PC-3 (cell line): Measurements from ENCODE around the gene NPHP3. TPM values are rescaled to one million over a fixed set of nuclear protein-coding genes. Genes with fewer than 3 reads are reported as not detected.

Experiments used
- ATAC-seq: fragments of 200-7000 bp; cut with Tn5 transposase; 2 replicates; pipeline ENCODE4 v1.9.1; 2020; ENCODE audit warnings: mild to moderate bottlenecking, moderate library complexity
- BruUV-seq: library from RNA; stranded (reverse); fragments of 400-500 nt; replicated peaks from 2 replicates; lab custom pipeline; 2021; lab: Mats Ljungman, UMichigan
- CTCF ChIA-PET: fragments of 300-600 bp; sonication (Branson Sonifier 250); formaldehyde crosslinking; loops from one replicate; lab custom pipeline; 2022; ENCODE audit warnings: antibody characterized with exemption; lab: Charles Lee
- POLR2A ChIA-PET: fragments of 300-600 bp; sonication (Branson Sonifier 250); formaldehyde crosslinking; loops from one replicate; lab custom pipeline; 2022; ENCODE audit warnings: antibody characterized with exemption; ENCODE audit not compliant: unreplicated experiment; lab: Charles Lee
- DNase-seq: peaks from one replicate; pipeline ENCODE4 v3.0.0-alpha.2; 2015
- H2AFZ ChIP-seq: fragments of 300-600 bp; sonication (generic); 2 replicates; pipeline ENCODE4 v1.6.0; 2016; ENCODE audit warnings: antibody characterized with exemption, low read length
- H3F3A ChIP-seq: fragments of 300-600 bp; sonication (generic); one replicate; pipeline ENCODE4 v1.6.0; 2017; ENCODE audit warnings: antibody characterized with exemption, low read length, control low read depth, mild to moderate bottlenecking; ENCODE audit not compliant: unreplicated experiment
- H3K27ac ChIP-seq: fragments of 300-600 bp; sonication (generic); 2 replicates; pipeline ENCODE4 v1.5.1; 2016; ENCODE audit warnings: mild to moderate bottlenecking, low read length
- H3K27me3 ChIP-seq: fragments of 300-600 bp; sonication (generic); 2 replicates; pipeline ENCODE4 v1.6.1; 2016; ENCODE audit warnings: low read length, mixed read lengths
- H3K36me3 ChIP-seq: fragments of 300-600 bp; sonication (generic); 2 replicates; pipeline ENCODE4 v1.6.1; 2016; ENCODE audit warnings: low read depth, mixed run types, low read length, mixed read lengths
- H3K4me1 ChIP-seq: fragments of 300-600 bp; sonication (generic); 2 replicates; pipeline ENCODE4 v1.5.1; 2016; ENCODE audit warnings: low read length; ENCODE audit not compliant: insufficient read depth
- H3K4me2 ChIP-seq: fragments of 300-600 bp; sonication (generic); 2 replicates; pipeline ENCODE4 v1.6.0; 2016; ENCODE audit warnings: low read length
- H3K4me3 ChIP-seq: fragments of 300-600 bp; sonication (generic); 2 replicates; pipeline ENCODE4 v1.5.1; 2016; ENCODE audit warnings: mild to moderate bottlenecking, low read length, mixed read lengths
- H3K79me2 ChIP-seq: fragments of 300-600 bp; sonication (generic); 2 replicates; pipeline ENCODE4 v1.6.1; 2017; ENCODE audit warnings: low read length, mixed read lengths
- H3K9ac ChIP-seq: fragments of 300-600 bp; sonication (generic); 2 replicates; pipeline ENCODE4 v1.6.0; 2016; ENCODE audit warnings: mild to moderate bottlenecking, low read length
- H3K9me2 ChIP-seq: fragments of 300-600 bp; sonication (generic); replicated peaks from 2 replicates; pipeline ENCODE4 v1.6.1; 2016; ENCODE audit warnings: mixed run types, low read length, mixed read lengths
- H3K9me3 ChIP-seq: fragments of 300-600 bp; sonication (generic); 2 replicates; pipeline ENCODE4 v1.6.1; 2016; ENCODE audit warnings: low read length, mixed read lengths
- H4K20me1 ChIP-seq: fragments of 300-600 bp; sonication (generic); 2 replicates; pipeline ENCODE4 v1.6.1; 2016; ENCODE audit warnings: low read length, mixed read lengths
- CTCF ChIP-seq: fragments of 300-600 bp; sonication (generic); conservative IDR thresholded peaks from 2 replicates; pipeline ENCODE4 v1.5.1; 2017; ENCODE audit warnings: antibody characterized with exemption, low read depth, mild to moderate bottlenecking, low read length
- EZH2 ChIP-seq: fragments of 300-600 bp; sonication (generic); IDR thresholded peaks from one replicate; pipeline ENCODE4 v1.6.1; 2017; ENCODE audit warnings: antibody characterized with exemption, mild to moderate bottlenecking, low read length; ENCODE audit not compliant: unreplicated experiment
- EZH2phosphoT487 ChIP-seq: fragments of 300-600 bp; sonication (generic); IDR thresholded peaks from 2 replicates; pipeline ENCODE4 v1.6.1; 2018; ENCODE audit warnings: mild to moderate bottlenecking, antibody characterized with exemption, low read length, borderline replicate concordance
- intact Hi-C: fragments of 100-400 bp; cut with micrococcal nuclease; formaldehyde crosslinking; loops from 2 replicates; pipeline ENCODE4 v1.9.0; 2023
- total RNA-seq: library from RNA; depleted of rRNA; stranded (reverse); fragments of >200 nt; gene quantifications from 2 replicates; pipeline ENCODE4 v1.2.3, GENCODE V29; 2014

NPHP3 gene
- total RNA-seq, 1 experiment from 2014 or later: 6.2 TPM

DNA sequence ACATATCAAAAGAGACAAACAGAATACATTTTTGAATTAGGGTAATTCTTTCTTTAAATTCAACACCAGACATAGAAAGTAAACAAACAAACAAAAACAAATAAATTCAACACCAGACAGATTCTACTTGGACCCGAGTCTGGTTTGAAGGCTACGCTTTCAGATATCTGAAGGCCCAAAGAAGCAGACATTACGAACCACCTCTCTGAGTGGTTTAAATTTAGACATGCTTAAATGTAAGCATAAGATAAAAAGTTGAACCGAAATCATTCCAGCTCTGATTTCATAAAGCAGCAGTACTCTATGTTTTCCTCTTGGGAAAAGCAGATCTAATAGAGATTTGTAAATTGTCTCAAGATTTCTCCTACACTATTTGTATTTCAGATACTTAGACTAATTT is 32.2 kb downstream of the NPHP3 start:
- DNase-seq (no peak), ATAC-seq (no peak)
- H4K20me1 ChIP-seq: no peaks in the 10 kb centered on the region
- H3K27ac ChIP-seq: no peak overlapping the region
- no peaks in the 10 kb centered on the region for H3K9me3 ChIP-seq
- H3K4me2 ChIP-seq: no peak overlapping the region
- no peak overlapping the region for H3K9ac ChIP-seq
- no peaks in the 10 kb centered on the region for H3K4me1 ChIP-seq
- POLR2A ChIA-PET: no interaction called here
- H3F3A ChIP-seq: no peaks in the 10 kb centered on the region
- H2AFZ ChIP-seq: no peak overlapping the region
- H3K27me3 ChIP-seq: no peaks in the 10 kb centered on the region
- no peaks in the 10 kb centered on the region for H3K9me2 ChIP-seq
- TF ChIP-seq EZH2phosphoT487: no peak
- no peak for TF ChIP-seq CTCF
- no peak for TF ChIP-seq EZH2
- BruUV-seq: no TSS peak
- CTCF ChIA-PET: no interaction called here
- no peaks in the 10 kb centered on the region for H3K79me2 ChIP-seq
- H3K36me3 ChIP-seq: no peaks in the 10 kb centered on the region
- no peak overlapping the region for H3K4me3 ChIP-seq
- intact Hi-C loops: no loop called here

GRCh38 chr3:132682201-132682600 is 40.0 kb downstream of the NPHP3 start:
- H3K4me3 ChIP-seq: no peak overlapping the region
- no peak overlapping the region for H3K9ac ChIP-seq
- no peak overlapping the region for H2AFZ ChIP-seq
- H3F3A ChIP-seq: no peaks in the 10 kb centered on the region
- no peaks in the 10 kb centered on the region for H3K4me1 ChIP-seq
- intact Hi-C loops: no loop called here
- no peaks in the 10 kb centered on the region for H3K79me2 ChIP-seq
- peaks cover 4% of the 10 kb centered on the region for H3K36me3 ChIP-seq
- TF ChIP-seq EZH2 (no peak), EZH2phosphoT487 (no peak), CTCF (no peak)
- no peaks in the 10 kb centered on the region for H3K27me3 ChIP-seq
- DNase-seq (no peak), ATAC-seq (no peak)
- H3K9me2 ChIP-seq: no peaks in the 10 kb centered on the region
- CTCF ChIA-PET: no interaction called here
- H3K4me2 ChIP-seq: no peak overlapping the region
- no TSS peak for BruUV-seq
- no peak overlapping the region for H3K27ac ChIP-seq
- POLR2A ChIA-PET: no interaction called here
- no peaks in the 10 kb centered on the region for H3K9me3 ChIP-seq
- H4K20me1 ChIP-seq: no peaks in the 10 kb centered on the region

GRCh38 chr3:132681421-132681820 is 40.8 kb downstream of the NPHP3 start:
- intact Hi-C loops: no loop called here
- Histone ChIP-seq H3K4me1 (no peaks in the 10 kb centered on the region), H3K27me3 (no peaks in the 10 kb centered on the region), H3K36me3 (peaks cover 4% of the 10 kb centered on the region), H3K4me2 (no peak overlapping the region), H3K9me3 (no peaks in the 10 kb centered on the region), H3K4me3 (no peak overlapping the region), H3K27ac (no peak overlapping the region), H3K79me2 (no peaks in the 10 kb centered on the region), H3K9me2 (no peaks in the 10 kb centered on the region), H3K9ac (no peak overlapping the region), H4K20me1 (no peaks in the 10 kb centered on the region), H3F3A (no peaks in the 10 kb centered on the region), H2AFZ (no peak overlapping the region)
- ChIA-PET CTCF (no interaction called here), POLR2A (no interaction called here)
- BruUV-seq: TSS peak; percentile 23
- ATAC-seq (no peak), DNase-seq (no peak)
- no peak for TF ChIP-seq EZH2
